ENCODE measurements around the gene CDK5R2.

CDK5R2 gene

GRCh38 chr2:218961651-218962570 is 2.4 kb downstream of the CDK5R2 start:
- DNase-seq (ENCODE audit: low read depth): no peak

GRCh38 chr2:218962859-218963492 is 3.5 kb downstream of the CDK5R2 start:
- DNase-seq (ENCODE audit: low read depth): peak; percentile 31

GRCh38 chr2:218963601-218964000 is 4.1 kb downstream of the CDK5R2 start:
- no peak for DNase-seq (ENCODE audit: low read depth)

- no peak for DNase-seq (ENCODE audit: low read depth)
Observed at GRCh38 chr2:218964041-218964771, 4.7 kb downstream of the CDK5R2 start.

- DNase-seq (ENCODE audit: low read depth): no peak
Observed at GRCh38 chr2:218970894-218971293, 11.4 kb downstream of the CDK5R2 start.

- no peak for DNase-seq (ENCODE audit: low read depth)
Observed at GRCh38 chr2:218975060-218975777, 15.8 kb downstream of the CDK5R2 start.

GRCh38 chr2:218979846-218980734 is 20.6 kb downstream of the CDK5R2 start:
- DNase-seq (ENCODE audit: low read depth): peak; percentile 69

- DNase-seq (ENCODE audit: low read depth): no peak
Observed at GRCh38 chr2:218980735-218981389, 21.4 kb downstream of the CDK5R2 start.

- DNase-seq (ENCODE audit: low read depth): no peak
Observed at GRCh38 chr2:218981390-218981880, 22.0 kb downstream of the CDK5R2 start.

- DNase-seq (ENCODE audit: low read depth): no peak
Observed at GRCh38 chr2:218981881-218982585, 22.6 kb downstream of the CDK5R2 start.

GRCh38 chr2:218982586-218983262 is 23.3 kb downstream of the CDK5R2 start:
- no peak for DNase-seq (ENCODE audit: low read depth)

- no peak for DNase-seq (ENCODE audit: low read depth)
Observed at GRCh38 chr2:218983263-218983933, 23.9 kb downstream of the CDK5R2 start.

- no peak for DNase-seq (ENCODE audit: low read depth)
Observed at GRCh38 chr2:218983934-218984238, 24.4 kb downstream of the CDK5R2 start.

- no peak for DNase-seq (ENCODE audit: low read depth)
Observed at GRCh38 chr2:218984239-218985020, 25.0 kb downstream of the CDK5R2 start.

GRCh38 chr2:218985021-218985324 is 25.5 kb downstream of the CDK5R2 start, which contains the start of gene FEV:
Gene FEV (minus strand): TSS chr2:218985184. CDS start chr2:218985075, 109 bp downstream.
- DNase-seq (ENCODE audit: low read depth): no peak

- no peak for DNase-seq (ENCODE audit: low read depth)
Observed at GRCh38 chr2:218985325-218986091, 26.0 kb downstream of the CDK5R2 start.

GRCh38 chr2:218986148-218986761 is 26.8 kb downstream of the CDK5R2 start:
- DNase-seq (ENCODE audit: low read depth): no peak
